Stimulated activated CD8-positive, alpha-beta memory T cell treated with anti-CD3 and anti-CD28 coated beads, Interleukin-15, amount 100 ng/mL, for 48 hours (primary cell): ENCODE results near the gene MED23.
"Not testable (repeated sequence)": the region's sequence is repeated elsewhere in the genome, so short reads cannot be mapped to it uniquely, and the experiment has no call there.

ENCODE experiments used
- DNase-seq, 2 donors: peaks; one replicate each; pipeline ENCODE4 v3.0.0-alpha.2; 2020; ENCODE audit warnings: low read depth in 2 of 2

Gene MED23

GRCh38 chr6:131575834-131576478, 52.1 kb downstream of the MED23 start:
- DNase-seq, result no peak

GRCh38 chr6:131574686-131575085, 53.4 kb downstream of the MED23 start:
- DNase-seq, result no peak

GRCh38 chr6:131574133-131574532, 53.9 kb downstream of the MED23 start:
- no peak for DNase-seq

- no peak for DNase-seq
These were observed 55.2 kb downstream of the MED23 start, which contains the start of gene ARG1 for GRCh38 chr6:131572686-131573415. Gene ARG1, plus strand, starts transcription at chr6:131573226. Its CDS starts 57 bp downstream, at chr6:131573283.

GRCh38 chr6:131568726-131569125, 59.3 kb downstream of the MED23 start:
- DNase-seq, result no peak

- no peak for DNase-seq
These were observed 63.0 kb downstream of the MED23 start for GRCh38 chr6:131565056-131565455.

- DNase-seq, result no peak
These were observed 65.9 kb downstream of the MED23 start for GRCh38 chr6:131561925-131562707.

- no peak for DNase-seq
These were observed 69.1 kb downstream of the MED23 start for GRCh38 chr6:131558922-131559321.

- DNase-seq, result no peak
These were observed 72.0 kb downstream of the MED23 start for GRCh38 chr6:131555992-131556391.

GRCh38 chr6:131552572-131552971, 75.5 kb downstream of the MED23 start:
- no peak for DNase-seq

GRCh38 chr6:131551902-131552301, 76.1 kb downstream of the MED23 start:
- DNase-seq, result no peak

- DNase-seq, result no peak
These were observed 78.2 kb downstream of the MED23 start for GRCh38 chr6:131549811-131550210.

GRCh38 chr6:131548441-131548840, 79.6 kb downstream of the MED23 start:
- DNase-seq, result no peak

GRCh38 chr6:131547488-131547887, 80.6 kb downstream of the MED23 start:
- DNase-seq, result no peak

- no peak for DNase-seq
These were observed 82.7 kb downstream of the MED23 start for GRCh38 chr6:131545317-131545716.

GRCh38 chr6:131538615-131539014, 89.4 kb downstream of the MED23 start:
- DNase-seq, result not testable (repeated sequence)

- peak; percentile 36 to 59 for DNase-seq
These were observed 95.4 kb downstream of the MED23 start for GRCh38 chr6:131532580-131533039.

GRCh38 chr6:131531681-131532080, 96.4 kb downstream of the MED23 start:
- DNase-seq, result not testable (repeated sequence)

GRCh38 chr6:131530936-131531335, 97.1 kb downstream of the MED23 start:
- DNase-seq, result not testable (repeated sequence)

GRCh38 chr6:131524695-131525336, 103.2 kb downstream of the MED23 start:
- DNase-seq, result no peak

- DNase-seq, result no peak
These were observed 103.9 kb downstream of the MED23 start for GRCh38 chr6:131523988-131524673.
